ENCODE data around the gene ASIC1. TPM values are rescaled to one million over a fixed set of nuclear protein-coding genes. Genes with fewer than 3 reads are reported as not detected.
A peak's percentile ranks its signal among the peaks of the same experiment; 100 is the strongest.

The ASIC1 gene
- total RNA-seq, 4 donors from 2014 or later: 0.59 to 2.2 (median 1.5) TPM

DNA sequence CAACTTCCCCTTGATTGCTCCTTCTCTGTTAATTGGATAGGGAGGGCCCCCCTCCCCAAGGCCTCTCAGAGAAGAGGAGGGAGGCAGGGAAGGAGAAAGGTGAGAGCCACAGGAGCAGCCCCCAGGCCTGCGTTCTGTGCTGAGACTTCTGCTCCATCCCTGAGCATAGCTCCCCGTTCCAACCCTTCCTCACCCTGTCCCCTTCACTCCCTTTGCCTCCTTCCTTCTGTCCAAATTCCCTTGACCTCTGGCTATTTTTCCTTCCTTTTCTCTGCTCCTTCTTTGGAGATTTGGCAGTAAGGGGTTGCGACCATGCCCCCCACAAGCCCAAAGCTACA, 788 bp upstream of the ASIC1 start:
- Histone ChIP-seq H3K27ac (no peak overlapping the region), H3K4me3 (peak overlapping the region; percentile 82), H3K36me3 (no peaks in the 10 kb centered on the region), H3K4me1 (peaks cover 22% of the 10 kb centered on the region), H3K27me3 (no peaks in the 10 kb centered on the region), H3K9me3 (no peaks in the 10 kb centered on the region)
- no peak for TF ChIP-seq POLR2A (IDR thresholded peaks at IDR 0.05)
- TF ChIP-seq EP300 (IDR thresholded peaks at IDR 0.05): no peak
- TF ChIP-seq POLR2AphosphoS5 (IDR thresholded peaks at IDR 0.05): no peak
- TF ChIP-seq, protein P1, sequence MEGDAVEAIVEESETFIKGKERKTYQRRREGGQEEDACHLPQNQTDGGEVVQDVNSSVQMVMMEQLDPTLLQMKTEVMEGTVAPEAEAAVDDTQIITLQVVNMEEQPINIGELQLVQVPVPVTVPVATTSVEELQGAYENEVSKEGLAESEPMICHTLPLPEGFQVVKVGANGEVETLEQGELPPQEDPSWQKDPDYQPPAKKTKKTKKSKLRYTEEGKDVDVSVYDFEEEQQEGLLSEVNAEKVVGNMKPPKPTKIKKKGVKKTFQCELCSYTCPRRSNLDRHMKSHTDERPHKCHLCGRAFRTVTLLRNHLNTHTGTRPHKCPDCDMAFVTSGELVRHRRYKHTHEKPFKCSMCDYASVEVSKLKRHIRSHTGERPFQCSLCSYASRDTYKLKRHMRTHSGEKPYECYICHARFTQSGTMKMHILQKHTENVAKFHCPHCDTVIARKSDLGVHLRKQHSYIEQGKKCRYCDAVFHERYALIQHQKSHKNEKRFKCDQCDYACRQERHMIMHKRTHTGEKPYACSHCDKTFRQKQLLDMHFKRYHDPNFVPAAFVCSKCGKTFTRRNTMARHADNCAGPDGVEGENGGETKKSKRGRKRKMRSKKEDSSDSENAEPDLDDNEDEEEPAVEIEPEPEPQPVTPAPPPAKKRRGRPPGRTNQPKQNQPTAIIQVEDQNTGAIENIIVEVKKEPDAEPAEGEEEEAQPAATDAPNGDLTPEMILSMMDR (IDR thresholded peaks at IDR 0.05): no peak
- no peak for DNase-seq (ENCODE audit: low spot score in 2 of 2)
- 6% methylated on average over 3 of the region's 3 CpGs for WGBS

DNA sequence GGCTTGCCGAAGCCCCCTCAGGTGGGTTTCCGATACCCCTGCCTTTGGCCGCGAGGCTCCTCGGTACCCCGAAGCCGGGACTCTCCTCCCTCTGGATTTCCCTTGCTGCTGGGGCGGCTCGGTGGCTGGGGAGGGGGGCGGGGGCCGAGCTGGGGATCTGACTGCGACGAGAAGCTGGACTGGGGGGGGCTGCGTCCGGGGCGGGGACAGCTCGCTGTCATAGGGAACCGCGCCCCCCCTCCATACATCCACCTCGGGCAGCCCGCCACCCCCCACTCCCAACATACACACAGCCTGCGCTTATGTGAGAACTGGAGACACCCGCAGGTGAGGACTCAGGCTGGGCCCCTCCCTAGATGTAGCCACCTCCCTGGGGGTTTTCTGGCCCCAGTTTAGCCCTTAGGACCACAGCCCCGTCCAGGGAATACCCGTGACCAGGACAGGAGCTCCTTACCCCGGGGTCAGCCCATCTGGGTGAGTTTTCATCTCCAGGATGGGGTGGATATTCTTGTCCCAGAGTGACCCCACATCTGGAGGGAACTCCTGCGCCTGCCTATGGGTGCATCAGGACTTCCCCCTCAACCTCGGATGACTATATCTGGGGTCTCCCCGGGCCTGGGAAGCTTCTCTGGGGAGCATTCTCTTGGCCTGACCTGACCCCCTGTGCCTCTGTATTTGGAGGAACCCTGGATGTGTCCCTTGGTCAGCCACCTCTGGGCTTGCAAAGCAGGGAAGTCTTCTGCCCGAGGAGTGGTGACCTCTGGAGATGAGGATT, 687 bp downstream of the ASIC1 start:
- 11% methylated on average over 7 of the region's 30 CpGs for WGBS
- Histone ChIP-seq H3K27me3 (no peaks in the 10 kb centered on the region), H3K9me3 (no peaks in the 10 kb centered on the region), H3K36me3 (no peaks in the 10 kb centered on the region), H3K27ac (no peak overlapping the region), H3K4me3 (peak overlapping the region; percentile 82), H3K4me1 (peaks cover 22% of the 10 kb centered on the region)
- no peak for DNase-seq (ENCODE audit: low spot score in 2 of 2)
- TF ChIP-seq, protein P1 (IDR thresholded peaks at IDR 0.05): no peak
- TF ChIP-seq EP300 (IDR thresholded peaks at IDR 0.05): no peak
- no peak for TF ChIP-seq POLR2AphosphoS5 (IDR thresholded peaks at IDR 0.05)
- no peak for TF ChIP-seq POLR2A (IDR thresholded peaks at IDR 0.05)

DNA sequence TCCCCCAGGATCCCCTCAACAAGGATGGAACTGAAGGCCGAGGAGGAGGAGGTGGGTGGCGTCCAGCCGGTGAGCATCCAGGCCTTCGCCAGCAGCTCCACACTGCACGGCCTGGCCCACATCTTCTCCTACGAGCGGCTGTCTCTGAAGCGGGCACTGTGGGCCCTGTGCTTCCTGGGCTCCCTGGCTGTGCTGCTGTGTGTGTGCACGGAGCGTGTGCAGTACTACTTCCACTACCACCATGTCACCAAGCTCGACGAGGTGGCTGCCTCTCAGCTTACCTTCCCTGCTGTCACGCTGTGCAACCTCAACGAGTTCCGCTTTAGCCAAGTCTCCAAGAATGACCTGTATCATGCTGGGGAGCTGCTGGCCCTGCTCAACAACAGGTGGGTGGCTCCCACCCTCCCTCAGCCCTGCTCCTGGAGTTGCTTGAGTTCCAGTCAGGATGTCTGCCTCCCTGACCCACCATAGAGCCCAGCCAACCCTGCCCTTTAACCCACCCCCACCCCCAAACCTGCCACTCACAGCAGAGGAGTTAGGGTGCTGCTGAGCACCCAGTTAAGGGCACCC, 1.4 kb downstream of the ASIC1 start:
- H3K9me3 ChIP-seq: no peaks in the 10 kb centered on the region
- H3K4me3 ChIP-seq: no peak overlapping the region
- no peak overlapping the region for H3K27ac ChIP-seq
- peaks cover 22% of the 10 kb centered on the region for H3K4me1 ChIP-seq
- no peaks in the 10 kb centered on the region for H3K27me3 ChIP-seq
- TF ChIP-seq POLR2A (IDR thresholded peaks at IDR 0.05) (no peak), EP300 (IDR thresholded peaks at IDR 0.05) (no peak), POLR2AphosphoS5 (IDR thresholded peaks at IDR 0.05) (no peak)
- TF ChIP-seq, protein P1 (IDR thresholded peaks at IDR 0.05): no peak
- no peak for DNase-seq (ENCODE audit: low spot score in 2 of 2)
- H3K36me3 ChIP-seq: no peaks in the 10 kb centered on the region
- 95% methylated on average over 3 of the region's 15 CpGs for WGBS

DNA sequence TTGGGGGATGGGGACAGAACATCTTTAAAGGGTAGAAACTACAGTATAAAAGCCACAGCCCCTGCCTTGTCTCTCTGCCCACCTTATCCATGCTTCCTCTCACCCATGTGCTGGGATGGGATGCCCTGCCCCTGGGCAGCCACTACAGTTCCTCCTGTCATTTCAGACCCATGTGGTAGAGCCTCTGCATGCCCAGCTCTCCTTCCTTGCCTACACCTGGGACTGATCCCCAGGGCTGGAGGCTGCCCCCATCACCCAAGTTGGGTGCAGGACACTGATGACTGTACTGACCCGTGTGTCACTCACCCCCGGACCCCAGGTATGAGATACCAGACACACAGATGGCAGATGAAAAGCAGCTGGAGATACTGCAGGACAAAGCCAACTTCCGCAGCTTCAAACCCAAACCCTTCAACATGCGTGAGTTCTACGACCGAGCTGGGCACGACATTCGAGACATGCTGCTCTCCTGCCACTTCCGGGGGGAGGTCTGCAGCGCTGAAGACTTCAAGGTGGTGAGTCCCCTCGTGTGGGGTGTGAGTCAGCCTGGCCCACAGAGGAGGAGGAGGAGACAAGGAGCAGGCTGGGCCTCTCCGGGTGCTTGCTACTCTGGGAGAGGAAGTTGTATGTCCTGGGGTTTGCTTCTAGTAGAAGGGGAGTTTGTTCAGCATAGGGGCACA, 2.2 kb downstream of the ASIC1 start:
- Histone ChIP-seq H3K4me3 (no peak overlapping the region), H3K4me1 (peaks cover 22% of the 10 kb centered on the region), H3K36me3 (no peaks in the 10 kb centered on the region), H3K27me3 (no peaks in the 10 kb centered on the region), H3K9me3 (no peaks in the 10 kb centered on the region), H3K27ac (no peak overlapping the region)
- no CpG with 5 or more reads among the region's 12 CpGs for WGBS
- no peak for DNase-seq (ENCODE audit: low spot score in 2 of 2)
- TF ChIP-seq, protein P1 (IDR thresholded peaks at IDR 0.05): no peak

DNA sequence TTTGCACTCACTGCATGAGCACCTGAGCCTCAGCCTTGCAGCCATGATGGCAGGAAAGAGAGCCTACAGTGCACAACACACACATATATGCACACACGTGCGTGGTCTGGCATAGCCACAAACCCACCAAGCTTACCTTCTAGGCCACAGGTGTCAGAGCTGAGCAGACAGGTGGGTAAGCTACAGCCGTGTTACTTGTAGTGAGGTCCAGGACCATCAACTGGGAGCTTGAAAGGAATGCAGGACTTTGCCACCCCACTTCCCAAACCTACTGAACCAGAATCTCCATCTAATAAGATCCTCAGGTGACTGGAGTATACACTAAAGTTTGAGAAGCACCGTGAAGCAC, 2.7 kb downstream of the ASIC1 start:
- no peak overlapping the region for H3K27ac ChIP-seq
- no peaks in the 10 kb centered on the region for H3K9me3 ChIP-seq
- 74% methylated on average over 4 of the region's 4 CpGs for WGBS
- no peaks in the 10 kb centered on the region for H3K36me3 ChIP-seq
- DNase-seq (ENCODE audit: low spot score in 2 of 2): no peak
- H3K27me3 ChIP-seq: no peaks in the 10 kb centered on the region
- no peak overlapping the region for H3K4me3 ChIP-seq
- TF ChIP-seq, protein P1 (IDR thresholded peaks at IDR 0.05): no peak
- TF ChIP-seq POLR2A (IDR thresholded peaks at IDR 0.05): no peak
- no peak for TF ChIP-seq EP300 (IDR thresholded peaks at IDR 0.05)
- TF ChIP-seq POLR2AphosphoS5 (IDR thresholded peaks at IDR 0.05): no peak
- H3K4me1 ChIP-seq: peaks cover 22% of the 10 kb centered on the region
